ENCODE data around the gene GEMIN5. TPM values are rescaled to one million over a fixed set of nuclear protein-coding genes. Genes with fewer than 3 reads are reported as not detected.

The GEMIN5 gene
- total and polyA plus RNA-seq, 2 of the 8 experiments (the other 6 are each of a cell fraction or from before 2014, with no cell fraction given) = 12.8 to 47.0 TPM

GRCh38 chr5:154984946-154985516 is 47.0 kb upstream of the GEMIN5 start (continued):
- TF ChIP-seq CHD7 (IDR thresholded peaks at IDR 0.05; ENCODE audit: insufficient replicate concordance, low read length) (no peak), TBP (IDR thresholded peaks at IDR 0.05; ENCODE audit: low read depth, low read length) (no peak), PHF8 (conservative IDR thresholded peaks at IDR 0.05; ENCODE audit: low read depth, low read length) (no peak), SAP30 (IDR thresholded peaks at IDR 0.05; ENCODE audit: insufficient read depth, insufficient replicate concordance, low read length) (no peak), JUND (IDR thresholded peaks at IDR 0.05; ENCODE audit: low read length) (no peak), EP300 (IDR thresholded peaks at IDR 0.05; ENCODE audit: borderline replicate concordance in 1 of 2, low read depth in 2 of 2, low read length in 2 of 2) (no peak), SUZ12 (IDR thresholded peaks at IDR 0.05; ENCODE audit: low read length) (no peak)

All from H1 (cell line).